ENCODE measurements around the gene KANK3.
"Not testable (repeated sequence)": the region's sequence is repeated elsewhere in the genome, so short reads cannot be mapped to it uniquely, and the experiment has no call there.

Gene KANK3

GRCh38 chr19:8305798-8306197 lies 37.3 kb downstream of the KANK3 start:
- no peaks in the 10 kb centered on the region for H3K36me3 ChIP-seq (ENCODE audit: control insufficient read depth, insufficient read depth, low read length)
- H3K4me3 ChIP-seq (ENCODE audit: low read length): no peak overlapping the region
- H3K4me1 ChIP-seq (ENCODE audit: control insufficient read depth, insufficient read depth, low read length): peaks cover 24% of the 10 kb centered on the region
- no peak overlapping the region for H3K9ac ChIP-seq (ENCODE audit: low read length)
- no peaks in the 10 kb centered on the region for H3K27me3 ChIP-seq (ENCODE audit: control insufficient read depth, insufficient read depth, low read length)
- H3K9me3 ChIP-seq (ENCODE audit: control insufficient read depth, low read length): no peaks in the 10 kb centered on the region

- no peaks in the 10 kb centered on the region for H3K36me3 ChIP-seq (ENCODE audit: control insufficient read depth, insufficient read depth, low read length)
- H3K4me1 ChIP-seq (ENCODE audit: control insufficient read depth, insufficient read depth, low read length): peaks cover 24% of the 10 kb centered on the region
- H3K27me3 ChIP-seq (ENCODE audit: control insufficient read depth, insufficient read depth, low read length): no peaks in the 10 kb centered on the region
- no peaks in the 10 kb centered on the region for H3K9me3 ChIP-seq (ENCODE audit: control insufficient read depth, low read length)
- H3K9ac ChIP-seq (ENCODE audit: low read length): no peak overlapping the region
- H3K4me3 ChIP-seq (ENCODE audit: low read length): no peak overlapping the region
Observed at GRCh38 chr19:8304841-8305621, 38.0 kb downstream of the KANK3 start.

GRCh38 chr19:8302734-8303133 lies 40.3 kb downstream of the KANK3 start:
- Histone ChIP-seq H3K9me3 (ENCODE audit: control insufficient read depth, low read length) (no peaks in the 10 kb centered on the region), H3K4me3 (ENCODE audit: low read length) (no peak overlapping the region), H3K4me1 (ENCODE audit: control insufficient read depth, insufficient read depth, low read length) (peaks cover 16% of the 10 kb centered on the region), H3K9ac (ENCODE audit: low read length) (no peak overlapping the region), H3K36me3 (ENCODE audit: control insufficient read depth, insufficient read depth, low read length) (no peaks in the 10 kb centered on the region), H3K27me3 (ENCODE audit: control insufficient read depth, insufficient read depth, low read length) (no peaks in the 10 kb centered on the region)

- Histone ChIP-seq H3K9ac (ENCODE audit: low read length) (no peak overlapping the region), H3K4me1 (ENCODE audit: control insufficient read depth, insufficient read depth, low read length) (peaks cover 12% of the 10 kb centered on the region), H3K9me3 (ENCODE audit: control insufficient read depth, low read length) (no peaks in the 10 kb centered on the region), H3K27me3 (ENCODE audit: control insufficient read depth, insufficient read depth, low read length) (no peaks in the 10 kb centered on the region), H3K4me3 (ENCODE audit: low read length) (no peak overlapping the region), H3K36me3 (ENCODE audit: control insufficient read depth, insufficient read depth, low read length) (no peaks in the 10 kb centered on the region)
Observed at GRCh38 chr19:8302357-8302691, 40.7 kb downstream of the KANK3 start.

GRCh38 chr19:8291337-8291736 lies 51.7 kb downstream of the KANK3 start:
- H3K27me3 ChIP-seq (ENCODE audit: control insufficient read depth, insufficient read depth, low read length); H3K9ac ChIP-seq (ENCODE audit: low read length); H3K4me3 ChIP-seq (ENCODE audit: low read length); H3K36me3 ChIP-seq (ENCODE audit: control insufficient read depth, insufficient read depth, low read length); H3K9me3 ChIP-seq (ENCODE audit: control insufficient read depth, low read length); H3K4me1 ChIP-seq (ENCODE audit: control insufficient read depth, insufficient read depth, low read length): not testable (repeated sequence)

GRCh38 chr19:8276508-8276907 lies 66.6 kb downstream of the KANK3 start:
- H3K4me1 ChIP-seq (ENCODE audit: control insufficient read depth, insufficient read depth, low read length); H3K27me3 ChIP-seq (ENCODE audit: control insufficient read depth, insufficient read depth, low read length); H3K9me3 ChIP-seq (ENCODE audit: control insufficient read depth, low read length); H3K4me3 ChIP-seq (ENCODE audit: low read length); H3K9ac ChIP-seq (ENCODE audit: low read length); H3K36me3 ChIP-seq (ENCODE audit: control insufficient read depth, insufficient read depth, low read length): not testable (repeated sequence)

Measured in mucosa of stomach (tissue), 1 donor.